ENCODE results near the gene PLEK2. TPM values are rescaled to one million over a fixed set of nuclear protein-coding genes. Genes with fewer than 3 reads are reported as not detected.
"Not testable (repeated sequence)": the region's sequence is repeated elsewhere in the genome, so short reads cannot be mapped to it uniquely, and the experiment has no call there.

Gene PLEK2
- total RNA-seq: not detected
- long read RNA-seq: 0 reads

GRCh38 chr14:67411820-67412421 is at the start of gene PLEK2:
TSS of gene PLEK2 (minus strand) at chr14:67412165. CDS start at chr14:67412059, 106 bp downstream.
- ATAC-seq (no peak), DNase-seq (ENCODE audit: missing footprints) (no peak)
- intact Hi-C loops (cut with DNase I): no loop called here

- no peak for DNase-seq (ENCODE audit: missing footprints)
- intact Hi-C loops (cut with DNase I): no loop called here
- ATAC-seq: no peak
Measured at GRCh38 chr14:67461341-67461985, 49.5 kb upstream of the PLEK2 start.

- DNase-seq (ENCODE audit: missing footprints) (no peak), ATAC-seq (peak; percentile 43)
- intact Hi-C loops (cut with DNase I): no loop called here
Measured at GRCh38 chr14:67459336-67459735, 47.4 kb upstream of the PLEK2 start.

GRCh38 chr14:67457782-67458181 is 45.8 kb upstream of the PLEK2 start:
- ATAC-seq: peak; percentile 82
- no peak for DNase-seq (ENCODE audit: missing footprints)
- intact Hi-C loops (cut with DNase I): no loop called here

- intact Hi-C loops (cut with DNase I): no loop called here
- ATAC-seq: no peak
- DNase-seq (ENCODE audit: missing footprints): no peak
Measured at GRCh38 chr14:67456732-67457131, 44.8 kb upstream of the PLEK2 start.

GRCh38 chr14:67453575-67454300 is 41.8 kb upstream of the PLEK2 start:
- no peak for DNase-seq (ENCODE audit: missing footprints)
- peak; percentile 73 for ATAC-seq
- intact Hi-C loops (cut with DNase I): no loop called here

GRCh38 chr14:67451667-67452066 is 39.7 kb upstream of the PLEK2 start:
- DNase-seq (ENCODE audit: missing footprints); ATAC-seq; intact Hi-C loops (cut with DNase I): not testable (repeated sequence)

GRCh38 chr14:67449096-67449495 is 37.1 kb upstream of the PLEK2 start:
- intact Hi-C loops (cut with DNase I): loop anchor here (5.0 kb wide), 1 partner anchor 38 kb away; the partner anchor contains the start of gene TMEM229B
- ATAC-seq: no peak
- no peak for DNase-seq (ENCODE audit: missing footprints)

GRCh38 chr14:67447033-67447381 is 35.0 kb upstream of the PLEK2 start:
- ATAC-seq (peak; percentile 20), DNase-seq (ENCODE audit: missing footprints) (no peak)
- intact Hi-C loops (cut with DNase I): loop anchor here (5.0 kb wide), 1 partner anchor 40 kb away; the partner anchor contains the start of gene TMEM229B

GRCh38 chr14:67446371-67447032 is 34.5 kb upstream of the PLEK2 start:
- DNase-seq (ENCODE audit: missing footprints): no peak
- intact Hi-C loops (cut with DNase I): loop anchor here (5.0 kb wide), 1 partner anchor 41 kb away; the partner anchor contains the start of gene TMEM229B
- peak; percentile 80 for ATAC-seq

- intact Hi-C loops (cut with DNase I): no loop called here
- ATAC-seq (no peak), DNase-seq (ENCODE audit: missing footprints) (no peak)
Measured at GRCh38 chr14:67444395-67444794, 32.4 kb upstream of the PLEK2 start.

GRCh38 chr14:67442139-67442906 is 30.4 kb upstream of the PLEK2 start:
- no peak for ATAC-seq
- intact Hi-C loops (cut with DNase I): no loop called here
- DNase-seq (ENCODE audit: missing footprints): no peak

- intact Hi-C loops (cut with DNase I): no loop called here
Measured at GRCh38 chr14:67441672-67442071, 29.7 kb upstream of the PLEK2 start.

GRCh38 chr14:67441256-67441655 is 29.3 kb upstream of the PLEK2 start:
- ATAC-seq (no peak), DNase-seq (ENCODE audit: missing footprints) (no peak)
- intact Hi-C loops (cut with DNase I): no loop called here

More at GRCh38 chr14:67441672-67442071, 29.7 kb upstream of the PLEK2 start:
- ATAC-seq: peak; percentile 83
- DNase-seq (ENCODE audit: missing footprints): no peak

- intact Hi-C loops (cut with DNase I): no loop called here
- no peak for DNase-seq (ENCODE audit: missing footprints)
- ATAC-seq: no peak
Measured at GRCh38 chr14:67440513-67440912, 28.5 kb upstream of the PLEK2 start.

- no peak for DNase-seq (ENCODE audit: missing footprints)
- no peak for ATAC-seq
- intact Hi-C loops (cut with DNase I): no loop called here
Measured at GRCh38 chr14:67438969-67439368, 27.0 kb upstream of the PLEK2 start.

GRCh38 chr14:67436006-67436866 is 24.3 kb upstream of the PLEK2 start:
- peak; percentile 26 for ATAC-seq
- intact Hi-C loops (cut with DNase I): no loop called here

GRCh38 chr14:67435603-67436002 is 23.6 kb upstream of the PLEK2 start:
- DNase-seq (ENCODE audit: missing footprints): no peak
- peak; percentile 44 for ATAC-seq
- intact Hi-C loops (cut with DNase I): no loop called here

More at GRCh38 chr14:67436006-67436866, 24.3 kb upstream of the PLEK2 start:
- no peak for DNase-seq (ENCODE audit: missing footprints)
